Astrocyte (in vitro differentiated cells and primary cell): ENCODE data around the gene HBA1. TPM values are rescaled to one million over a fixed set of nuclear protein-coding genes. Genes with fewer than 3 reads are reported as not detected.

Experiments used
- DNase-seq: peaks from one replicate; pipeline ENCODE4 v3.0.0-alpha.2; 2010; ENCODE audit warnings: low read depth
- FAIRE-seq: peaks from 2 replicates; lab custom pipeline; 2011; peaks lifted over from hg19 to GRCh38; lab: Jason Lieb, UNC
- H2AFZ ChIP-seq: 2 replicates; pipeline ENCODE4 v1.6.0; 2012; ENCODE audit warnings: low read depth, low read length, inconsistent platforms
- H3K27ac ChIP-seq: 2 replicates; pipeline ENCODE4 v1.5.1; 2011; ENCODE audit warnings: low read depth, low read length, inconsistent platforms
- H3K27me3 ChIP-seq: 2 replicates; pipeline ENCODE4 v1.6.0; 2011; ENCODE audit warnings: low read length, inconsistent platforms; ENCODE audit not compliant: insufficient read depth
- H3K36me3 ChIP-seq: 2 replicates; pipeline ENCODE4 v1.5.1; 2011; ENCODE audit warnings: low read length, inconsistent platforms; ENCODE audit not compliant: insufficient read depth
- H3K4me1 ChIP-seq: 2 replicates; pipeline ENCODE4 v1.5.1; 2011; ENCODE audit warnings: low read length, inconsistent platforms; ENCODE audit not compliant: insufficient read depth
- H3K4me2 ChIP-seq: 2 replicates; pipeline ENCODE4 v1.6.0; 2012; ENCODE audit warnings: low read length, inconsistent platforms
- H3K4me3 ChIP-seq: 2 replicates; pipeline ENCODE4 v1.5.1; 2011; ENCODE audit warnings: low read depth, mild to moderate bottlenecking, low read length, inconsistent platforms; ENCODE audit not compliant: insufficient read depth
- H3K79me2 ChIP-seq: 2 replicates; pipeline ENCODE4 v1.6.0; 2012; ENCODE audit warnings: mild to moderate bottlenecking, low read length, inconsistent platforms; ENCODE audit not compliant: insufficient read depth
- H3K9ac ChIP-seq: 2 replicates; pipeline ENCODE4 v1.6.0; 2012; ENCODE audit warnings: mild to moderate bottlenecking, low read length, inconsistent platforms
- H3K9me3 ChIP-seq: 2 replicates; pipeline ENCODE4 v1.5.1; 2012; ENCODE audit warnings: low read depth, mild to moderate bottlenecking, low read length, inconsistent platforms; ENCODE audit not compliant: insufficient read depth
- H4K20me1 ChIP-seq: 2 replicates; pipeline ENCODE4 v1.6.0; 2012; ENCODE audit warnings: low read length, inconsistent platforms; ENCODE audit not compliant: insufficient read depth
- H3K27ac Mint-ChIP-seq: one replicate; pipeline ENCODE4 v1.8.0; 2021; ENCODE audit warnings: mild to moderate bottlenecking, mixed read lengths; ENCODE audit not compliant: unreplicated experiment
- H3K27me3 Mint-ChIP-seq: one replicate; pipeline ENCODE4 v1.8.0; 2021; ENCODE audit warnings: low read depth, mixed read lengths; ENCODE audit not compliant: unreplicated experiment
- H3K36me3 Mint-ChIP-seq: one replicate; pipeline ENCODE4 v1.8.0; 2021; ENCODE audit warnings: low read depth, mixed read lengths; ENCODE audit not compliant: unreplicated experiment
- H3K4me1 Mint-ChIP-seq: one replicate; pipeline ENCODE4 v1.8.0; 2021; ENCODE audit warnings: low read depth, mixed read lengths; ENCODE audit not compliant: unreplicated experiment
- H3K4me3 Mint-ChIP-seq: one replicate; pipeline ENCODE4 v1.8.0; 2021; ENCODE audit warnings: mild to moderate bottlenecking, moderate library complexity, mixed read lengths; ENCODE audit not compliant: unreplicated experiment
- H3K9me3 Mint-ChIP-seq: one replicate; pipeline ENCODE4 v1.8.0; 2021; ENCODE audit warnings: mild to moderate bottlenecking, mixed read lengths; ENCODE audit not compliant: unreplicated experiment
- EZH2 ChIP-seq: IDR thresholded peaks from 2 replicates; pipeline ENCODE4 v1.6.1; 2012; ENCODE audit warnings: mild to moderate bottlenecking, low read length, inconsistent platforms; ENCODE audit not compliant: insufficient read depth
- total RNA-seq: library from RNA; stranded (reverse); gene quantifications from 2 replicates; pipeline ENCODE4 v1.2.1, GENCODE V29; 2021
- TF ChIP-seq, protein P1 (sequence below): IDR thresholded peaks from 2 replicates; pipeline ENCODE4 v1.5.1; 2011; ENCODE audit warnings: low read depth, mild to moderate bottlenecking, inconsistent platforms, low read length, moderate library complexity; ENCODE audit not compliant: insufficient read depth

HBA1 gene
- total RNA-seq, 1 donor from 2014 or later: not detected

DNA sequence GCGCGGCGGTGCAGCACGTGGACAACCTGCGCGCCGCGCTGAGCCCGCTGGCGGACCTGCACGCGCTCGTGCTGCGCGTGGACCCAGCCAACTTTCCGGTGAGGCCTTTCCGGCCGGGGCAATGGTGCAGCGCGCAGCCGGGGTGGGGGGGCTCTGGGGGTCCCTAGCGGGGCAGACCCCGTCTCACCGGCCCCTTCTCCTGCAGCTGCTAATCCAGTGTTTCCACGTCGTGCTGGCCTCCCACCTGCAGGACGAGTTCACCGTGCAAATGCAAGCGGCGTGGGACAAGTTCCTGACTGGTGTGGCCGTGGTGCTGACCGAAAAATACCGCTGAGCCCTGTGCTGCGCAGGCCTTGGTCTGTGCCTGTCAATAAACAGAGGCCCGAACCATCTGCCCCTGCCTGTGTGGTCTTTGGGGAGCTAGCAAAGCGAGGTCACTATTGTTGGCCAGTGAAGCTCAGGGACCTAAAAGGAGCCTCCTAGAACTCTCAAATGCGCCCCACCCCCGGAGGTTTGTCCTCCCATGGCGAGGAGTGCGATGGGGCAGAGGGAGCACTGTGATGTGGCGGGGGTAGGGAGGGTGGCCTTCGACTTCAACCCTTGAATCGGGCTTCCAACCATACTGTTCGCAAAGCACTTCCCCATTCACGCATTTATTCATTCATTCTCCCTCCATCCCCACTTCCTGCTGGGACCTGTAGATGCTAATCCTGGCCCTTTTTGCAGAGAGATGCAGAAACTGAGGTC is 9.9 kb upstream of the HBA1 start:
- Histone ChIP-seq H3K9ac (no peak overlapping the region), H3K4me2 (no peak overlapping the region), H3K79me2 (no peaks in the 10 kb centered on the region), H3K27ac (no peak overlapping the region), H2AFZ (no peak overlapping the region), H3K4me3 (no peak overlapping the region), H3K27me3 (peaks cover 41% of the 10 kb centered on the region), H3K36me3 (no peaks in the 10 kb centered on the region), H4K20me1 (no peaks in the 10 kb centered on the region), H3K9me3 (peaks cover 2% of the 10 kb centered on the region), H3K4me1 (peaks cover 6% of the 10 kb centered on the region)
- H3K36me3 Mint-ChIP-seq: no peaks in the 10 kb centered on the region
- peaks cover 2% of the 10 kb centered on the region for H3K4me1 Mint-ChIP-seq
- DNase-seq (no peak), FAIRE-seq (no peak)
- no peak overlapping the region for H3K27ac Mint-ChIP-seq
- peak; percentile 76 for TF ChIP-seq EZH2
- TF ChIP-seq, protein P1, sequence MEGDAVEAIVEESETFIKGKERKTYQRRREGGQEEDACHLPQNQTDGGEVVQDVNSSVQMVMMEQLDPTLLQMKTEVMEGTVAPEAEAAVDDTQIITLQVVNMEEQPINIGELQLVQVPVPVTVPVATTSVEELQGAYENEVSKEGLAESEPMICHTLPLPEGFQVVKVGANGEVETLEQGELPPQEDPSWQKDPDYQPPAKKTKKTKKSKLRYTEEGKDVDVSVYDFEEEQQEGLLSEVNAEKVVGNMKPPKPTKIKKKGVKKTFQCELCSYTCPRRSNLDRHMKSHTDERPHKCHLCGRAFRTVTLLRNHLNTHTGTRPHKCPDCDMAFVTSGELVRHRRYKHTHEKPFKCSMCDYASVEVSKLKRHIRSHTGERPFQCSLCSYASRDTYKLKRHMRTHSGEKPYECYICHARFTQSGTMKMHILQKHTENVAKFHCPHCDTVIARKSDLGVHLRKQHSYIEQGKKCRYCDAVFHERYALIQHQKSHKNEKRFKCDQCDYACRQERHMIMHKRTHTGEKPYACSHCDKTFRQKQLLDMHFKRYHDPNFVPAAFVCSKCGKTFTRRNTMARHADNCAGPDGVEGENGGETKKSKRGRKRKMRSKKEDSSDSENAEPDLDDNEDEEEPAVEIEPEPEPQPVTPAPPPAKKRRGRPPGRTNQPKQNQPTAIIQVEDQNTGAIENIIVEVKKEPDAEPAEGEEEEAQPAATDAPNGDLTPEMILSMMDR: no peak
- H3K27me3 Mint-ChIP-seq: peaks cover 50% of the 10 kb centered on the region
- H3K4me3 Mint-ChIP-seq: no peak overlapping the region
- peaks cover 11% of the 10 kb centered on the region for H3K9me3 Mint-ChIP-seq

GRCh38 chr16:167122-167690 is 9.3 kb upstream of the HBA1 start:
- Histone ChIP-seq H3K4me3 (no peak overlapping the region), H3K9ac (no peak overlapping the region), H3K27ac (no peak overlapping the region), H3K27me3 (peaks cover 41% of the 10 kb centered on the region), H3K4me1 (peaks cover 6% of the 10 kb centered on the region), H3K79me2 (no peaks in the 10 kb centered on the region), H3K4me2 (no peak overlapping the region), H2AFZ (no peak overlapping the region), H3K36me3 (no peaks in the 10 kb centered on the region), H4K20me1 (no peaks in the 10 kb centered on the region), H3K9me3 (peaks cover 2% of the 10 kb centered on the region)
- no peak for FAIRE-seq
- Mint-ChIP-seq H3K27ac (no peak overlapping the region), H3K4me1 (peaks cover 2% of the 10 kb centered on the region), H3K4me3 (no peak overlapping the region), H3K27me3 (peaks cover 50% of the 10 kb centered on the region), H3K36me3 (no peaks in the 10 kb centered on the region), H3K9me3 (peaks cover 10% of the 10 kb centered on the region)
- DNase-seq: no peak
- no peak for TF ChIP-seq EZH2
- TF ChIP-seq, protein P1: no peak

DNA sequence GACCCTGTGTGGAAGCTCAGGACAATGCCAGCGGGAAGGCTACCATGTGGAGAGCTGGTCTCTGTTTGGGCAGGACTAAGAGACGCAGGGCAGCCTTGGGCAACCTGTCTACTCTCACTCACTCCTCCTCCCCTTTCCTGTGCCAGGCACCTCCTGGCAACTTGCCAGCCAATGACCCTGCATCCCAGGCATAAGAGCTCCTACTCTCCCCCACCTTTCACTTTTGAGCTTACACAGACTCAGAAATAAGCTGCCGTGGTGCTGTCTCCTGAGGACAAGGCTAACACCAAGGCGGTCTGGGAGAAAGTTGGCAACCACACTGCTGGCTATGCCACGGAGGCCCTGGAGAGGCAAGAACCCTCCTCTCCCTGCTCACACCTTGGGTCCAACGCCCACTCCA is 8.1 kb upstream of the HBA1 start:
- Mint-ChIP-seq H3K4me3 (no peak overlapping the region), H3K4me1 (peaks cover 2% of the 10 kb centered on the region), H3K27ac (peak overlapping the region; percentile 26), H3K36me3 (no peaks in the 10 kb centered on the region), H3K9me3 (peaks cover 6% of the 10 kb centered on the region), H3K27me3 (peaks cover 47% of the 10 kb centered on the region)
- H3K4me1 ChIP-seq: peaks cover 6% of the 10 kb centered on the region
- peaks cover 2% of the 10 kb centered on the region for H3K9me3 ChIP-seq
- H2AFZ ChIP-seq: no peak overlapping the region
- H3K27me3 ChIP-seq: peaks cover 38% of the 10 kb centered on the region
- no peaks in the 10 kb centered on the region for H3K36me3 ChIP-seq
- TF ChIP-seq, protein P1: no peak
- TF ChIP-seq EZH2: no peak
- H4K20me1 ChIP-seq: no peaks in the 10 kb centered on the region
- H3K27ac ChIP-seq: no peak overlapping the region
- no peaks in the 10 kb centered on the region for H3K79me2 ChIP-seq
- DNase-seq: no peak
- no peak overlapping the region for H3K9ac ChIP-seq
- FAIRE-seq: no peak
- no peak overlapping the region for H3K4me2 ChIP-seq
- no peak overlapping the region for H3K4me3 ChIP-seq
